ENCODE data around the gene NAA10.

GRCh38 chrX:153948847-153949805, 14.3 kb upstream of the NAA10 start:
- TF ChIP-seq POLR2A (IDR thresholded peaks at IDR 0.05): no peak
- TF ChIP-seq CTCF (IDR thresholded peaks at IDR 0.05): no peak
